Smooth muscle cell (in vitro differentiated cells): ENCODE measurements around the gene RBM20. TPM values are rescaled to one million over a fixed set of nuclear protein-coding genes. Genes with fewer than 3 reads are reported as not detected.
A peak's percentile ranks its signal among the peaks of the same experiment; 100 is the strongest.

Experiments used
- DNase-seq: peaks from one replicate; lab custom pipeline; 2025; ENCODE audit not compliant: unreplicated experiment; lab: John Stamatoyannopoulos, UW
- H2AFZ ChIP-seq: fragments of 200-600 bp; sonication (generic); 2 replicates; pipeline ENCODE4 v1.6.0; 2016; ENCODE audit warnings: antibody characterized with exemption, low read depth, mild to moderate bottlenecking
- H3F3A ChIP-seq: fragments of 200-600 bp; sonication (generic); 2 replicates; pipeline ENCODE4 v1.6.0; 2017; ENCODE audit warnings: antibody characterized with exemption, low read depth
- H3K27ac ChIP-seq: fragments of 200-600 bp; sonication (generic); 2 replicates; pipeline ENCODE4 v1.5.1; 2016; ENCODE audit warnings: low read depth, mild to moderate bottlenecking
- H3K27me3 ChIP-seq: fragments of 200-600 bp; sonication (generic); 2 replicates; pipeline ENCODE4 v1.6.1; 2016; ENCODE audit warnings: low read depth, mild to moderate bottlenecking
- H3K36me3 ChIP-seq: fragments of 200-600 bp; sonication (generic); 2 replicates; pipeline ENCODE4 v1.5.1; 2016; ENCODE audit warnings: low read depth
- H3K4me1 ChIP-seq: fragments of 200-600 bp; sonication (generic); 2 replicates; pipeline ENCODE4 v1.5.1; 2016; ENCODE audit warnings: low read depth
- H3K4me2 ChIP-seq: fragments of 200-600 bp; sonication (generic); 2 replicates; pipeline ENCODE4 v1.6.0; 2016; ENCODE audit warnings: mild to moderate bottlenecking
- H3K4me3 ChIP-seq: fragments of 200-600 bp; sonication (generic); 2 replicates; pipeline ENCODE4 v1.5.1; 2016; ENCODE audit warnings: mild to moderate bottlenecking
- H3K79me2 ChIP-seq: fragments of 200-600 bp; sonication (generic); 2 replicates; pipeline ENCODE4 v1.6.0; 2016; ENCODE audit warnings: low read depth, mild to moderate bottlenecking
- H3K9ac ChIP-seq: fragments of 200-600 bp; sonication (generic); 2 replicates; pipeline ENCODE4 v1.6.0; 2016; ENCODE audit warnings: low read depth
- H3K9me3 ChIP-seq: fragments of 200-600 bp; sonication (generic); replicated peaks from 2 replicates; pipeline ENCODE4 v1.5.1; 2016; ENCODE audit warnings: low read depth
- H4K20me1 ChIP-seq: fragments of 200-600 bp; sonication (generic); 2 replicates; pipeline ENCODE4 v1.6.0; 2016; ENCODE audit warnings: low read depth
- CTCF ChIP-seq: fragments of 200-600 bp; sonication (generic); IDR thresholded peaks from 2 replicates; pipeline ENCODE4 v1.5.1; 2017; ENCODE audit warnings: borderline replicate concordance, mild to moderate bottlenecking, antibody characterized with exemption; ENCODE audit not compliant: insufficient read depth, poor library complexity, severe bottlenecking
- WGBS: methylation state at CpG from one replicate; pipeline ENCODE4 v1.1.7; 2016; ENCODE audit warnings: low lambda C conversion rate; 5-methylcytosine and 5-hydroxymethylcytosine counted together
- polyA plus RNA-seq: library from polyadenylated mRNA; unstranded; fragments of >200 nt; fragmentation: Nextera tagmentation; extraction: Ambion mirVana; gene quantifications from 2 replicates; pipeline ENCODE4 v1.2.1, GENCODE V29; 2016
- total RNA-seq: library from RNA; depleted of rRNA; stranded (reverse); fragments of >200 nt; gene quantifications from 2 replicates; pipeline ENCODE4 v1.2.3, GENCODE V29; 2014

RBM20 gene
- total and polyA plus RNA-seq, 2 experiments from 2014 or later, result 0.09 TPM

GRCh38 chr10:110786172-110786571 lies 142.0 kb downstream of the RBM20 start:
- Histone ChIP-seq H3K4me2 (peak overlapping the region; percentile 44), H3K27me3 (no peaks in the 10 kb centered on the region), H3K4me1 (peaks cover 11% of the 10 kb centered on the region), H3K9me3 (no peaks in the 10 kb centered on the region), H3F3A (peaks cover 15% of the 10 kb centered on the region), H3K4me3 (no peak overlapping the region), H3K9ac (no peak overlapping the region), H2AFZ (no peak overlapping the region), H3K36me3 (no peaks in the 10 kb centered on the region), H3K79me2 (no peaks in the 10 kb centered on the region), H3K27ac (no peak overlapping the region), H4K20me1 (no peaks in the 10 kb centered on the region)
- no peak for TF ChIP-seq CTCF
- no peak for DNase-seq
- WGBS, result 25% methylated on average over 8 of the region's 8 CpGs

GRCh38 chr10:110788620-110789385 lies 144.7 kb downstream of the RBM20 start:
- Histone ChIP-seq H3K9me3 (no peaks in the 10 kb centered on the region), H2AFZ (peak overlapping the region; percentile 79), H3K36me3 (no peaks in the 10 kb centered on the region), H3K9ac (no peak overlapping the region), H3K4me1 (peaks cover 16% of the 10 kb centered on the region), H3K4me2 (peak overlapping the region; percentile 43), H3F3A (peaks cover 19% of the 10 kb centered on the region), H3K27me3 (no peaks in the 10 kb centered on the region), H3K27ac (no peak overlapping the region), H4K20me1 (no peaks in the 10 kb centered on the region), H3K4me3 (no peak overlapping the region), H3K79me2 (no peaks in the 10 kb centered on the region)
- no peak for TF ChIP-seq CTCF
- 37% methylated on average over 8 of the region's 8 CpGs for WGBS
- DNase-seq, result no peak

- Histone ChIP-seq H3K27me3 (no peaks in the 10 kb centered on the region), H3K36me3 (no peaks in the 10 kb centered on the region), H4K20me1 (no peaks in the 10 kb centered on the region), H3K4me1 (peaks cover 26% of the 10 kb centered on the region), H2AFZ (no peak overlapping the region), H3K79me2 (no peaks in the 10 kb centered on the region), H3K4me2 (no peak overlapping the region), H3F3A (peaks cover 19% of the 10 kb centered on the region), H3K9ac (no peak overlapping the region), H3K27ac (no peak overlapping the region), H3K4me3 (no peak overlapping the region), H3K9me3 (no peaks in the 10 kb centered on the region)
- no peak for TF ChIP-seq CTCF
- no peak for DNase-seq
- 69% methylated on average over 10 of the region's 10 CpGs for WGBS
Observed at GRCh38 chr10:110789604-110790433, 145.7 kb downstream of the RBM20 start.
